B cell (primary cell): ENCODE data around the gene OR51M1. TPM values are rescaled to one million over a fixed set of nuclear protein-coding genes. Genes with fewer than 3 reads are reported as not detected.

ENCODE experiments used
- ATAC-seq: fragments of 200-7000 bp; cut with Tn5 transposase; one replicate; pipeline ENCODE4 v1.10.0; 2021; ENCODE audit warnings: low read depth, mild to moderate bottlenecking, moderate number of reproducible peaks, moderate library complexity
- CTCF ChIA-PET: fragments of 350-600 bp; sonication (Branson Sonifier 250); formaldehyde crosslinking; loops from one replicate; lab custom pipeline; 2021; ENCODE audit warnings: antibody characterized with exemption, inconsistent platforms; lab: Charles Lee
- POLR2A ChIA-PET: fragments of 350-600 bp; sonication (Branson Sonifier 250); formaldehyde crosslinking; loops from one replicate; lab custom pipeline; 2021; ENCODE audit warnings: antibody characterized with exemption; lab: Charles Lee
- DNase-seq: peaks from one replicate; pipeline ENCODE4 v3.0.0; 2013
- H2AFZ ChIP-seq: 2 replicates; pipeline ENCODE4 v1.6.1; 2012; ENCODE audit warnings: mild to moderate bottlenecking, low read depth, low read length; ENCODE audit not compliant: insufficient read depth, poor library complexity, severe bottlenecking
- H3K27ac ChIP-seq, 2 donors: 1 replicate in 1 of 2; 2 replicates in 1 of 2; pipeline ENCODE4 v1.5.1; 2012 to 2013; ENCODE audit warnings: low read length in 2 of 2, mild to moderate bottlenecking in 2 of 2, moderate library complexity in 1 of 2
- H3K27me3 ChIP-seq, 4 experiments: fragments of 200-600 bp in 1 of 4; sonication (generic) in 1 of 4; replicated peaks in 1 of 4; 1 replicate in 2 of 4; 2 replicates in 2 of 4; pipeline versions ENCODE4 v1.6.1 to v1.7.0; 2013 to 2016; ENCODE audit warnings: low read length in 3 of 4, mild to moderate bottlenecking in 2 of 4, mixed read lengths in 1 of 4, moderate library complexity in 1 of 4; ENCODE audit not compliant: insufficient read depth in 4 of 4, control insufficient read depth in 3 of 4; ENCODE audit errors: control extremely low read depth in 1 of 4
- H3K36me3 ChIP-seq, 2 experiments: replicated peaks in 1 of 2; 1 replicate in 1 of 2; 2 replicates in 1 of 2; pipeline versions ENCODE4 v1.6.1 to v1.7.1; 2013; ENCODE audit warnings: low read length in 1 of 2; ENCODE audit not compliant: insufficient read depth in 2 of 2, control insufficient read depth in 1 of 2; ENCODE audit errors: control extremely low read depth in 1 of 2, extremely low read depth in 1 of 2
- H3K4me1 ChIP-seq, 2 donors: fragments of 200-600 bp in 1 of 2; sonication (generic) in 1 of 2; 1 replicate in 1 of 2; 2 replicates in 1 of 2; pipeline versions ENCODE4 v1.5.1 to v1.6.1; 2013 to 2017; ENCODE audit warnings: low read length in 2 of 2; ENCODE audit not compliant: control insufficient read depth in 2 of 2, insufficient read depth in 2 of 2
- H3K4me2 ChIP-seq: replicated peaks from 2 replicates; pipeline ENCODE3; 2012; ENCODE audit warnings: mild to moderate bottlenecking, low read depth, low read length; ENCODE audit not compliant: poor library complexity, severe bottlenecking
- H3K4me3 ChIP-seq, 5 experiments: fragments of 200-600 bp in 1 of 5; sonication (generic) in 1 of 5; 1 replicate in 3 of 5; 2 replicates in 2 of 5; pipeline versions ENCODE4 v1.5.1 to v1.7.0; 2011 to 2016; ENCODE audit warnings: low read length in 4 of 5, mild to moderate bottlenecking in 4 of 5, low read depth in 2 of 5, control low read depth in 1 of 5, moderate library complexity in 1 of 5; ENCODE audit not compliant: insufficient read depth in 1 of 5; ENCODE audit errors: control extremely low read depth in 1 of 5, extremely low read depth in 1 of 5
- H3K79me2 ChIP-seq: fragments of 200-600 bp; sonication (generic); one replicate; pipeline ENCODE4 v1.6.0; 2016; ENCODE audit warnings: low read length; ENCODE audit not compliant: control insufficient read depth, insufficient read depth
- H3K9ac ChIP-seq: fragments of 200-600 bp; sonication (generic); 2 replicates; pipeline ENCODE4 v1.6.1; 2017; ENCODE audit warnings: mild to moderate bottlenecking, low read length, moderate library complexity
- H3K9me3 ChIP-seq, 3 donors: one replicate each; pipeline versions ENCODE4 v1.6.1 to v1.7.1; 2013; ENCODE audit warnings: low read length in 2 of 3; ENCODE audit not compliant: control insufficient read depth in 2 of 3, insufficient read depth in 1 of 3; ENCODE audit errors: control extremely low read depth in 1 of 3
- H4K20me1 ChIP-seq: 2 replicates; pipeline ENCODE4 v1.6.0; 2012; ENCODE audit warnings: mild to moderate bottlenecking, low read length; ENCODE audit not compliant: insufficient read depth, control insufficient read depth, poor library complexity, severe bottlenecking
- H3K27ac Mint-ChIP-seq: one replicate; pipeline ENCODE4 v1.8.0; 2021; ENCODE audit warnings: mixed read lengths
- H3K27me3 Mint-ChIP-seq: one replicate; pipeline ENCODE4 v1.8.0; 2021; ENCODE audit warnings: mixed read lengths
- H3K4me1 Mint-ChIP-seq: one replicate; pipeline ENCODE4 v1.8.0; 2021; ENCODE audit warnings: mixed read lengths
- H3K4me3 Mint-ChIP-seq: one replicate; pipeline ENCODE4 v1.8.0; 2021; ENCODE audit warnings: mixed read lengths
- H3K9me3 Mint-ChIP-seq: one replicate; pipeline ENCODE4 v1.8.0; 2022; ENCODE audit warnings: mixed read lengths; ENCODE audit not compliant: insufficient read depth
- EZH2 ChIP-seq: IDR thresholded peaks from 2 replicates; pipeline ENCODE4 v1.6.1; 2012; ENCODE audit warnings: borderline replicate concordance, low read depth, mild to moderate bottlenecking, moderate library complexity, low read length; ENCODE audit not compliant: insufficient read depth, poor library complexity, severe bottlenecking
- WGBS: methylation state at CpG from one replicate; pipeline ENCODE4 v1.1.5; 2013; ENCODE audit warnings: missing lambda C conversion rate; ENCODE audit not compliant: insufficient coverage; 5-methylcytosine and 5-hydroxymethylcytosine counted together
- intact Hi-C: fragments of 100-400 bp; cut with micrococcal nuclease; formaldehyde crosslinking; loops from one replicate; pipeline ENCODE4 v1.10.0; 2022
- polyA plus RNA-seq: library from polyadenylated mRNA; depleted of rRNA; stranded (reverse); fragments of >200 nt; gene quantifications from 2 replicates; pipeline ENCODE4 v1.2.3, GENCODE V29; 2012
- total RNA-seq, 2 donors: library from RNA; stranded (reverse); fragments of 120-200 nt in 1 of 2; gene quantifications; 1 replicate in 1 of 2; 2 replicates in 1 of 2; pipeline versions ENCODE4 v1.2.3 to v1.2.4, GENCODE V29; 2013 to 2022
- TF ChIP-seq, protein P1 (sequence below): fragments of 200-600 bp; IDR thresholded peaks from one replicate; pipeline ENCODE4 v1.8.0; 2022; ENCODE audit warnings: antibody characterized with exemption, mild to moderate bottlenecking

OR51M1 gene
- total and polyA plus RNA-seq, 2 donors (not counting 1 experiment from before 2014, with no cell fraction given): not detected

DNA sequence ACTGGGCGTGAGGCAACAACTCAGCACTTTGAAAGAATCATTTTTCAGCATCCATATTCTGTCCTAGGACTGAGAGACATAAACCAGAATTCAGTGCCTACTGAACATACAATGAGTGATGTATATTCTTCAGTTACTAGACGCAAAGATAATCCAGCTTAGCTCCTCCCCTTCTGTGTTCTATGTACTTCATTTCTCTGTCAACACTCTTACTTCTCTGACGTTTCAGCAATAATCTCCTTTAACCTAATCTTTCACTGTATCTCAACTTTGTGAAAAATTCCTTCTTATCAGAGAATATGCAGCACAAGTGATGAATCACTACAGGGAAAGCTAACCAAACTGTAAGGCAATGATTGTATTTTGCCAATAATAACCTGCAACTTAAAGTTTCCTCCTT, 37.8 kb upstream of the OR51M1 start:
- H3K36me3 ChIP-seq: no peaks in the 10 kb centered on the region
- Mint-ChIP-seq H3K4me1 (no peaks in the 10 kb centered on the region), H3K9me3 (no peaks in the 10 kb centered on the region), H3K27me3 (peaks cover 11% of the 10 kb centered on the region), H3K27ac (no peak overlapping the region), H3K4me3 (no peak overlapping the region)
- no peak for DNase-seq
- H2AFZ ChIP-seq: no peak overlapping the region
- POLR2A ChIA-PET: no interaction called here
- H3K4me1 ChIP-seq: no peaks in the 10 kb centered on the region
- no peaks in the 10 kb centered on the region for H3K9me3 ChIP-seq
- no peaks in the 10 kb centered on the region for H3K27me3 ChIP-seq
- no peaks in the 10 kb centered on the region for H4K20me1 ChIP-seq
- no peak overlapping the region for H3K9ac ChIP-seq
- ATAC-seq: no peak
- no peak overlapping the region for H3K27ac ChIP-seq
- WGBS: 90% methylated on average over 2 of the region's 3 CpGs
- CTCF ChIA-PET: no interaction called here
- no peaks in the 10 kb centered on the region for H3K79me2 ChIP-seq
- no peak overlapping the region for H3K4me3 ChIP-seq
- intact Hi-C loops: no loop called here
- TF ChIP-seq, protein P1, sequence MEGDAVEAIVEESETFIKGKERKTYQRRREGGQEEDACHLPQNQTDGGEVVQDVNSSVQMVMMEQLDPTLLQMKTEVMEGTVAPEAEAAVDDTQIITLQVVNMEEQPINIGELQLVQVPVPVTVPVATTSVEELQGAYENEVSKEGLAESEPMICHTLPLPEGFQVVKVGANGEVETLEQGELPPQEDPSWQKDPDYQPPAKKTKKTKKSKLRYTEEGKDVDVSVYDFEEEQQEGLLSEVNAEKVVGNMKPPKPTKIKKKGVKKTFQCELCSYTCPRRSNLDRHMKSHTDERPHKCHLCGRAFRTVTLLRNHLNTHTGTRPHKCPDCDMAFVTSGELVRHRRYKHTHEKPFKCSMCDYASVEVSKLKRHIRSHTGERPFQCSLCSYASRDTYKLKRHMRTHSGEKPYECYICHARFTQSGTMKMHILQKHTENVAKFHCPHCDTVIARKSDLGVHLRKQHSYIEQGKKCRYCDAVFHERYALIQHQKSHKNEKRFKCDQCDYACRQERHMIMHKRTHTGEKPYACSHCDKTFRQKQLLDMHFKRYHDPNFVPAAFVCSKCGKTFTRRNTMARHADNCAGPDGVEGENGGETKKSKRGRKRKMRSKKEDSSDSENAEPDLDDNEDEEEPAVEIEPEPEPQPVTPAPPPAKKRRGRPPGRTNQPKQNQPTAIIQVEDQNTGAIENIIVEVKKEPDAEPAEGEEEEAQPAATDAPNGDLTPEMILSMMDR: no peak
- TF ChIP-seq EZH2: no peak
- no peak overlapping the region for H3K4me2 ChIP-seq

DNA sequence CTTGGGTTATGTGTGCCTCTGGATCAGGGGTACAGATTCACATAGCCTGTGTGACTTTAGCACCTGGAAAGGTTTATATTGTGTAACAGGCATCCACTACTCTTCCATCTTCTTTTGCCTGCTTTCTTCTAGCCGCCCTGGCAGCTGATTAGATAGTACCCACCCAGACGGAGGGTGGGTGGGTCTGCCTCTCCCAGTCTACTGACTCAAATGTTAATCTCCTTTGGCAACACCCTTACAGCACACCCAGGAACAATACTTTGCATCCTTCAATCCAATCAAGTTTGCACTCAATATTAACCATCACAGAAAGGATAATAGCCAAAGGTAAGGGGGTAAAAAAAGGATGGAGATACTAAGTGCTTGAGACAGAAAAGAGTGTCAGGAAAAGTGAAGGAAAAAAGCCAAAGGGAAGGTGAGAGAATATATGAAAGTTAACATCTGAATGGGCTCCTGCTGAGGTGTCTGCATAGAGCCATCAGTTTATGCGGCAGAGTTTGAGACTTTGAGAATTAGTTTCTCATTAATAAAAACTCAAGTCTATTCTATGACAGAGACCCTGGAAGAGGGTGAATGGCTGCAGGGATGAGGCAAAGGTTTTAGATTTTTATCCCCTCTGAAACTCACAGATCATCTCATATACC, 34.9 kb upstream of the OR51M1 start:
- no peak overlapping the region for H3K4me3 ChIP-seq
- ATAC-seq (no peak), DNase-seq (no peak)
- no peak overlapping the region for H3K4me2 ChIP-seq
- WGBS: no CpG with 5 or more reads among the region's 3 CpGs
- no peak overlapping the region for H3K27ac Mint-ChIP-seq
- peaks cover 8% of the 10 kb centered on the region for H3K27me3 Mint-ChIP-seq
- H3K9me3 ChIP-seq: no peaks in the 10 kb centered on the region
- no peaks in the 10 kb centered on the region for H3K4me1 ChIP-seq
- intact Hi-C loops: no loop called here
- H4K20me1 ChIP-seq: no peaks in the 10 kb centered on the region
- H3K4me1 Mint-ChIP-seq: no peaks in the 10 kb centered on the region
- H3K79me2 ChIP-seq: no peaks in the 10 kb centered on the region
- no peaks in the 10 kb centered on the region for H3K9me3 Mint-ChIP-seq
- H3K36me3 ChIP-seq: no peaks in the 10 kb centered on the region
- no peak overlapping the region for H3K27ac ChIP-seq
- no peaks in the 10 kb centered on the region for H3K27me3 ChIP-seq
- ChIA-PET CTCF (no interaction called here), POLR2A (no interaction called here)
- no peak overlapping the region for H2AFZ ChIP-seq
- H3K9ac ChIP-seq: no peak overlapping the region
- TF ChIP-seq, protein P1: no peak
- TF ChIP-seq EZH2: no peak
- no peak overlapping the region for H3K4me3 Mint-ChIP-seq
